ENCODE results near the gene NOS1AP.

Gene NOS1AP

GRCh38 chr1:162361349-162361748 lies 291.9 kb downstream of the NOS1AP start:
- no peak for DNase-seq (ENCODE audit: low read depth)
- H3K4me3 ChIP-seq (ENCODE audit: low read length), result no peak overlapping the region
- no peak for TF ChIP-seq CTCF (IDR thresholded peaks at IDR 0.05; ENCODE audit: insufficient read depth, low read depth, low read length, missing control alignments)

- no peak for DNase-seq (ENCODE audit: low read depth)
- H3K4me3 ChIP-seq (ENCODE audit: low read length), result no peak overlapping the region
- TF ChIP-seq CTCF (IDR thresholded peaks at IDR 0.05; ENCODE audit: insufficient read depth, low read depth, low read length, missing control alignments), result no peak
Measured at GRCh38 chr1:162363823-162364222, 294.3 kb downstream of the NOS1AP start.

- no peak overlapping the region for H3K4me3 ChIP-seq (ENCODE audit: low read length)
- DNase-seq (ENCODE audit: low read depth), result no peak
- TF ChIP-seq CTCF (IDR thresholded peaks at IDR 0.05; ENCODE audit: insufficient read depth, low read depth, low read length, missing control alignments), result no peak
Measured at GRCh38 chr1:162364498-162364897, 295.0 kb downstream of the NOS1AP start.

- DNase-seq (ENCODE audit: low read depth), result no peak
- no peak overlapping the region for H3K4me3 ChIP-seq (ENCODE audit: low read length)
- TF ChIP-seq CTCF (IDR thresholded peaks at IDR 0.05; ENCODE audit: insufficient read depth, low read depth, low read length, missing control alignments), result no peak
Measured at GRCh38 chr1:162365284-162366020, 296.0 kb downstream of the NOS1AP start.

- no peak for DNase-seq (ENCODE audit: low read depth)
- TF ChIP-seq CTCF (IDR thresholded peaks at IDR 0.05; ENCODE audit: insufficient read depth, low read depth, low read length, missing control alignments), result no peak
- H3K4me3 ChIP-seq (ENCODE audit: low read length), result no peak overlapping the region
Measured at GRCh38 chr1:162366149-162366548, 296.7 kb downstream of the NOS1AP start.

- TF ChIP-seq CTCF (IDR thresholded peaks at IDR 0.05; ENCODE audit: insufficient read depth, low read depth, low read length, missing control alignments), result no peak
- peak overlapping the region; percentile 21 for H3K4me3 ChIP-seq (ENCODE audit: low read length)
- DNase-seq (ENCODE audit: low read depth), result no peak
Measured at GRCh38 chr1:162366671-162367070, 297.2 kb downstream of the NOS1AP start.

GRCh38 chr1:162367073-162367472 lies 297.6 kb downstream of the NOS1AP start:
- H3K4me3 ChIP-seq (ENCODE audit: low read length), result peak overlapping the region; percentile 21
- DNase-seq (ENCODE audit: low read depth), result no peak
- no peak for TF ChIP-seq CTCF (IDR thresholded peaks at IDR 0.05; ENCODE audit: insufficient read depth, low read depth, low read length, missing control alignments)

Measured in epithelial cell of esophagus (primary cell).